KOPT-K1 (cell line): ENCODE data around the gene GATA3.

Experiments used
- H3K27ac ChIP-seq: fragments of 200-600 bp; sonication (generic); 2 replicates; pipeline ENCODE4 v1.5.1; 2016; ENCODE audit warnings: antibody characterized with exemption, mild to moderate bottlenecking, low read depth, low read length; ENCODE audit not compliant: poor library complexity, severe bottlenecking
- H3K36me3 ChIP-seq: fragments of 200-600 bp; sonication (generic); 2 replicates; pipeline ENCODE4 v1.5.1; 2017; ENCODE audit warnings: antibody characterized with exemption, mild to moderate bottlenecking, low read length, moderate library complexity; ENCODE audit not compliant: insufficient read depth
- H3K9me3 ChIP-seq: fragments of 200-600 bp; sonication (generic); 2 replicates; pipeline ENCODE4 v1.5.1; 2017; ENCODE audit warnings: antibody characterized with exemption, low read length, mild to moderate bottlenecking; ENCODE audit not compliant: insufficient read depth, poor library complexity, severe bottlenecking

GATA3 gene

GRCh38 chr10:8063935-8064334 lies 9.4 kb downstream of the GATA3 start:
- peaks cover 100% of the 10 kb centered on the region for H3K36me3 ChIP-seq
- H3K9me3 ChIP-seq: no peaks in the 10 kb centered on the region
- no peak overlapping the region for H3K27ac ChIP-seq

DNA sequence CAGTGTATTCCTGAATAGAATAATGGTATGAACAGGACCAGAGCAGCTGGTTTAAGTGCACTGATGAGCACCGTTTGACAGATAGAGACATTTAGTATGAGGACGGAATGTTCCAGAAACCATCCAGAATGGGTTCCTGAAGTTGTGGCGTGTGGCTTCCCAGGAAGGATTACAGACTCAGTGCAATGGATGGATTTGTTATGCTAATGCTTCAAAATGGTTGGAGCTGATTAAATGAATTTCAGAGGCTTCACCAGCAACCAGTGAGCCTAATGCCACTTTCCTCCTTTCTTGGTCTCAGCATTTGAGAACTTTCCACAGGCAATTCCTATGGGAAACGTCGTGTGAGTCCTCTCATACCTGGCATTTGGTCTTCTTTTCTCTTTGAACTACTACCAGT lies 9.9 kb downstream of the GATA3 start:
- Histone ChIP-seq H3K27ac (no peak overlapping the region), H3K36me3 (peaks cover 100% of the 10 kb centered on the region), H3K9me3 (no peaks in the 10 kb centered on the region)

- Histone ChIP-seq H3K36me3 (peaks cover 100% of the 10 kb centered on the region), H3K27ac (no peak overlapping the region), H3K9me3 (no peaks in the 10 kb centered on the region)
These were observed 11.2 kb downstream of the GATA3 start for GRCh38 chr10:8065651-8066050.

DNA sequence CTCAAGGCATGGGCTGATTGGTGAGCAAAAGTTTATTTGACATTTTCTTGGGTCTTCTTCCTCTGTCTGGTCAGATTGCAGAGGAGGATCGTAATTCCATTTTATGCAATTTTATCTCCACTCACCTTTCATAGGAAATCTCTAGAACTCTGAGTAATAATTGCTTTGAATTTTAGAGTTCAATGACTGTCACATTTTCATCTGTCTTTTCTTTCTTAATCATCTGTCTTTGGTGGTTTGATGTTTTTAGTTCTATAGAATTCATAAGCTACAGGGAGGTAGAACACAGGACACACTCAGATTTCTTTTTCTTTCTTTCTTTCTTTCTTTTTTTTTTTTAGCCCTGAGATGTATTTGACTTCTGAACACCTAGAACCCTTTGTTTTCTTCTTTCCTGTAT lies 11.6 kb downstream of the GATA3 start:
- H3K36me3 ChIP-seq: peaks cover 100% of the 10 kb centered on the region
- H3K27ac ChIP-seq: no peak overlapping the region
- no peaks in the 10 kb centered on the region for H3K9me3 ChIP-seq

DNA sequence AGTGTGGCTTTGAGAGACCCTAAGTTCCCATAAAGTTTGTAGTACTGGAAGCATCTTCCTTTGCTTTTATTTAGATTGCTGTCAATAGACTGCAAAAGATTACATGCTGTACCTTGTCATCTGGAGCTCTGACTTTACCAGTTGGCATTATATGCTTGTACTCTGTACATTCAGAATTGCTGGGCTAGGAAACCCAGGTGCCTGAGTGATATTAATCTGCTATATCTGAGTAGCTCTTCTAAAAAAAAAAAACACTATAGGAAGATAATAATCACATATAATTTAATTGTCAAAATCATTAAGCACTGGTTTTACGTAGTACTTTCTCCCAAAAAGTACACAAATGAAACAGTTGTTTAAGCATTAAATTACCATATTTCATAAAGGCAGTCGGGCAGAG lies 12.3 kb downstream of the GATA3 start:
- H3K27ac ChIP-seq: no peak overlapping the region
- H3K9me3 ChIP-seq: no peaks in the 10 kb centered on the region
- H3K36me3 ChIP-seq: peaks cover 100% of the 10 kb centered on the region

DNA sequence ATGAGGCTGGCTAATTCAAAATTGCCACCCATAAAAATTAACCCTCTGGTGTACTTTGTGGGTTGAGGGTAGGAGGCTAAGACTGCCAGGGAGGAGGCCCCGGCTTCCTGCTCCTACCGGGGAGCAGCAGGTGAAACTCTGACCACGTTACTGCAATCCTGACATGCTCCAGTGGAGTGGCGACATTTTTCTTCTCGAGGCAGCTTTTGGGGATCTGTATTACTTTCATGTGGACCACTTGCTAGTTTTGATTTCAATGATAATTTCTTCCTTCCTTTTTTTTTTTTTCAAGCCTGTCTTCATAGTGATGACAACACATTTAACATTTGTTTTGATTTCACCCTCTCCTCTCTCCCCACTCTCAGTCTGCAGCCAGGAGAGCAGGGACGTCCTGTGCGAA lies 14.6 kb downstream of the GATA3 start:
- H3K27ac ChIP-seq: peak overlapping the region; percentile 23
- peaks cover 100% of the 10 kb centered on the region for H3K36me3 ChIP-seq
- no peaks in the 10 kb centered on the region for H3K9me3 ChIP-seq

DNA sequence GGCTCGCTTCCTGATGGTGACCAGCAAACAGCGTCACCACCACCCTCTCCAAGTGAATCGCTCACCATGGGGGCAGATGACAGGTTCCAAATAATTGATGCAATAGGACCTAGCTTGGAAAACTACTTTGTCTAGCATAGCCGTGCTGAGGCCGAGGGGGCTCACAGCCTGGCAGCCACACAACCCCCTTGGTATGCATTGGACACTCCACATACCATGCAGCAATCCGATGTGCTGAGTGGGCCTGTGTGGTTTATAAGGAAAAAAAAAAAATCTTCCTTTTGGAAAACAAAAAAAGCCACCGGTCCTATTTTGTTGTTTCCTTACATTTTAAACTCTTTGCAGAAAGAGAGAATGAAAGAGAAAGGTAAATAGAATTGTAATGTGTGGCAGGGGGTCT lies 15.1 kb downstream of the GATA3 start:
- no peaks in the 10 kb centered on the region for H3K9me3 ChIP-seq
- no peak overlapping the region for H3K27ac ChIP-seq
- peaks cover 100% of the 10 kb centered on the region for H3K36me3 ChIP-seq

DNA sequence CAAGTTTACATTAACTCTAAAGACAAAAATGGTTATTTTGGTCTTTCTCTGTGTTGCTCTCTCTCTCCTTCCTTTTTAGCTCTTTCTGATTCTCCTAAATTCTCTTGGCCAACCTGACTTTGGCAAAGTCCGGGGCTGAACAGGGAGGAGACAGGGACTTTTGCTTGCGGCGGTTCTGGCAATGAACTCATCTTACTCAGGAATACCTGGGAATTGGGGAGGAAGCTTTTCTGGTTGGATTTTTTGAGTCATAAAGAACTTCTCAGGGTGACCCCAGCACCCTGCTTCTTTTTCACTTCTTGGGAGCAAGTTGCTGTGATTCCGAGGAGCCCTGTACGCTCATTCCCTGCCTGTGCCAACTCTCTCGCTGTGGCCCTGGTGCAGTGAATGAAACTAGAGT lies 16.0 kb downstream of the GATA3 start:
- H3K36me3 ChIP-seq: peaks cover 100% of the 10 kb centered on the region

DNA sequence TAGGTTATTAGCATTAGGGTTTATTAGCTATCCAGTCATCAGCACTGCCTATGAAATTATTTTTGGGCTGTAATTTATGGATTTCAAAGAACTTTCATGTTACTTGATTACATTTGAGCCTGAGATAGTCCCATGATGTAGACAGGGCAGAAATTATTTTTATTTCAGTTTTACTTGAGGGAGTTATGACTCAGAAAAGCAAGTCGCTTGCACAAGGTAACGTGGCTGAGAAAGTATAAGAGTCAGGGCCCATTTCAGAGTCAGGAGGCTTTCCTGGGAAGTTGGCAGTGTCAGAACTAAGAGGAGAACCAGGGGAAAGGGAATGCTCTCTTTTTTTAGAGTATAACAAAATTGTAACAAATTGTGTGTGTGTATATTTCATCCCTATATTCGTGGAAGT lies 16.5 kb downstream of the GATA3 start:
- peaks cover 100% of the 10 kb centered on the region for H3K36me3 ChIP-seq
- H3K27ac ChIP-seq: no peak overlapping the region
- H3K9me3 ChIP-seq: no peaks in the 10 kb centered on the region

More for the DNA sequence above, 16.0 kb downstream of the GATA3 start:
- no peak overlapping the region for H3K27ac ChIP-seq
- H3K9me3 ChIP-seq: no peaks in the 10 kb centered on the region

GRCh38 chr10:8071666-8072065 lies 17.2 kb downstream of the GATA3 start:
- Histone ChIP-seq H3K36me3 (peaks cover 100% of the 10 kb centered on the region), H3K27ac (no peak overlapping the region)

GRCh38 chr10:8072211-8072610 lies 17.7 kb downstream of the GATA3 start:
- Histone ChIP-seq H3K36me3 (peaks cover 95% of the 10 kb centered on the region), H3K9me3 (no peaks in the 10 kb centered on the region), H3K27ac (no peak overlapping the region)

More at GRCh38 chr10:8071666-8072065, 17.2 kb downstream of the GATA3 start:
- no peaks in the 10 kb centered on the region for H3K9me3 ChIP-seq

DNA sequence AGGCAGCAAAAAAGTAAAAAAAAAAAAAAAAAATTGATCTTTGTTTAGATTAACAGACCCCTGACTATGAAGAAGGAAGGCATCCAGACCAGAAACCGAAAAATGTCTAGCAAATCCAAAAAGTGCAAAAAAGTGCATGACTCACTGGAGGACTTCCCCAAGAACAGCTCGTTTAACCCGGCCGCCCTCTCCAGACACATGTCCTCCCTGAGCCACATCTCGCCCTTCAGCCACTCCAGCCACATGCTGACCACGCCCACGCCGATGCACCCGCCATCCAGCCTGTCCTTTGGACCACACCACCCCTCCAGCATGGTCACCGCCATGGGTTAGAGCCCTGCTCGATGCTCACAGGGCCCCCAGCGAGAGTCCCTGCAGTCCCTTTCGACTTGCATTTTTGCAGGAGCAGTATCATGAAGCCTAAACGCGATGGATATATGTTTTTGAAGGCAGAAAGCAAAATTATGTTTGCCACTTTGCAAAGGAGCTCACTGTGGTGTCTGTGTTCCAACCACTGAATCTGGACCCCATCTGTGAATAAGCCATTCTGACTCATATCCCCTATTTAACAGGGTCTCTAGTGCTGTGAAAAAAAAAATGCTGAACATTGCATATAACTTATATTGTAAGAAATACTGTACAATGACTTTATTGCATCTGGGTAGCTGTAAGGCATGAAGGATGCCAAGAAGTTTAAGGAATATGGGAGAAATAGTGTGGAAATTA lies 19.4 kb downstream of the GATA3 start:
- no peak overlapping the region for H3K27ac ChIP-seq
- no peaks in the 10 kb centered on the region for H3K9me3 ChIP-seq
- H3K36me3 ChIP-seq: peaks cover 85% of the 10 kb centered on the region

- no peak overlapping the region for H3K27ac ChIP-seq
- H3K9me3 ChIP-seq: no peaks in the 10 kb centered on the region
- peaks cover 75% of the 10 kb centered on the region for H3K36me3 ChIP-seq
These were observed 20.4 kb downstream of the GATA3 start for GRCh38 chr10:8074881-8075280.

DNA sequence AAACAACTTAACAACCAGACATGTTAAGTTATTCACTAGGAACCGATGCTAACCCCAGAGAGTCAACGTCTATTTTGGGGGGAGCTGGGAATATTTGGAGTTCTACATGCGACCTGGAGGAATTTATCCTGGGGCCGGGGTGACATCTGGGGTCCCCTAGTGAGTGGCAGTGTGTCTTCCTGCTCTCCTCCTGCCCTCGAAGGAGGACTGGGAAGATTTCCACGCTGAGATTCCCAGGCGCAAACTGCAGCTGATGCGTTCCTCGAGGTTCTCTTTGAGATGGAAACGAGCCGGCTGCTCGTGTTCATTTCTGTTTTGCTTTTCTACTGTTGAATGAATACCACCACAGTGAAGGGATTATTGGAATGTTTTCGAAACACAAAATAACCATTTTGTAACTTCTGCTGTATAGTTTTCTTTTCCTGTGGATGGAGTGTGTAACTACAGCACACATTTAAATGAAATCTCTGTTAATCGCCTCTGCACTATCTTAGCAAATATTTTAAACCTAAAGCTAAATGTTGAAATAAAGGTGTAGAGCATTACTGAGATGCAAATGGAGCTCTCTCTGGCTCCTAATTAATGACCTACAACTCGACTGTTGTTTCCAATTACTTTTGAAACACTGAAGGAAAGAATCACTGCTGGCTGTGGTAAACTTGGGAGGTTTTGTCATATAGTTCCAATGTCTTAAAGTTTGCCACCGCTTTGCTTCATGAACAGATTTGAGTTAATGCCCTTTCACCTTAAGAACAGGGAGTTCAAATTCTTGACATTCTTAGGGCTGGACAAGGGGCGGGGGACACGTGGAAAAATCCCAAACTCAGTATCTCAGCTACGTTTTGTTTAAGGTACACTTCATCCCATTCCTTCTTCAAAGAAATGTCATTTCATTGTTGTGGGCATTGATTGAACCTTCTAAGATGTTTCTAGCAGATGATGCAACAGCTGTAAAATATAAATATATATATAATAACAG lies 21.1 kb downstream of the GATA3 start:
- H3K27ac ChIP-seq: no peak overlapping the region
- H3K9me3 ChIP-seq: no peaks in the 10 kb centered on the region
- H3K36me3 ChIP-seq: peaks cover 68% of the 10 kb centered on the region

DNA sequence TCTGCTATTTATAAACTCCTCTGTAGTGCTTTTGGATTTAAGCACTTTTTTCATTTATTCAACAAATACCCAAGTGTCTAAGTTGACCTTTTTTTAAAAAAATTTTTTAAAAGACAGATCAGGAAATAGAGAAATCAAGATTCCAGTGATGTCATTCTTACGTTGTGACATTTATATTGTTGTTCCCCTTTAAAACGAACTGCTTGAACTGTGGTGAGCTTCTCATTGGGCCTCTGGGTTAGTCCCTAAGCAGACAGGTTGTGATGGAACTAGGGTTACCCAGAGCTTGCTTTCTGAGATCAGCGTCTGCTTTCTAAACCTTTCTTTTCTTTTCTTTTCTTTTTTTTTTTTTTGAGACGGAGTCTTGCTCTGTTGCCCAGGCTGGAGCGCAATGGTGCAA lies 22.4 kb downstream of the GATA3 start:
- peaks cover 64% of the 10 kb centered on the region for H3K36me3 ChIP-seq
- no peak overlapping the region for H3K27ac ChIP-seq
- H3K9me3 ChIP-seq: no peaks in the 10 kb centered on the region
